ENCODE data around the gene MMP2. TPM values are rescaled to one million over a fixed set of nuclear protein-coding genes. Genes with fewer than 3 reads are reported as not detected.

MMP2 gene
- total and polyA plus RNA-seq, 2 of the 13 experiments (the other 11 are each of a cell fraction or from before 2014, with no cell fraction given): 0.31 to 1.3 TPM

DNA sequence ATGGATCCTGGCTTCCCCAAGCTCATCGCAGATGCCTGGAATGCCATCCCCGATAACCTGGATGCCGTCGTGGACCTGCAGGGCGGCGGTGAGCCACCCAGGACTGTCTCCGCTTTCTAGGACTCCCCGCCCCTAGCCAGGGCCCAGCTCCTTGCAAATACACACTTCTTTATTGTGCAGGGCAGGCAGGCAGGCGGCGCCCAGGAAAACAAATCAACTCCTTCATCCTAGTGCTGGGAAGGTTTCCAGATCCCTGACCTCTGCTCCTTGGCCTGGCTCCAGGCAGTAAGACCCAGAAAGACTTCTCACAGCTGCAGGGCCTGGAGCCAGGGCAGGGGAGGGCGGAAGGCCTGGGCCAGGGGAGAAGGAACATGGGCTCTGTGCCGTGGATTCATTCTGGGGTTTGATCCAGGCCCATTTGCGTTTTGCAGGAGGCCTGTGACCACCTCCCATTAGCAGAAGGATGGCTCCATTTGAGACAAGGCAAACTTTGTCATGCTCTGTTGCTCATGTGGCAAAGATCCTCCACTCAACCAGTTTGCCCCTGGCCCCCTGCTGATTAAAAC, 23.9 kb downstream of the MMP2 start (continued):
- peak; percentile 43; the same call in 1 of the 2 replicates for TF ChIP-seq ELF3 (CRISPR knock-in tag; IDR thresholded peaks at IDR 0.05)
- TF ChIP-seq TSC22D2 (CRISPR knock-in tag; IDR thresholded peaks at IDR 0.05; ENCODE audit: borderline replicate concordance): 0 out of 2 replicates have a peak, but pooled peaks have one; percentile 36
- no peak for TF ChIP-seq SRY (CRISPR knock-in tag; IDR thresholded peaks at IDR 0.05)
- TF ChIP-seq, protein P1, sequence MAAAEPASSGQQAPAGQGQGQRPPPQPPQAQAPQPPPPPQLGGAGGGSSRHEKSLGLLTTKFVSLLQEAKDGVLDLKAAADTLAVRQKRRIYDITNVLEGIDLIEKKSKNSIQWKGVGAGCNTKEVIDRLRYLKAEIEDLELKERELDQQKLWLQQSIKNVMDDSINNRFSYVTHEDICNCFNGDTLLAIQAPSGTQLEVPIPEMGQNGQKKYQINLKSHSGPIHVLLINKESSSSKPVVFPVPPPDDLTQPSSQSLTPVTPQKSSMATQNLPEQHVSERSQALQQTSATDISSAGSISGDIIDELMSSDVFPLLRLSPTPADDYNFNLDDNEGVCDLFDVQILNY (CRISPR knock-in tag; conservative IDR thresholded peaks at IDR 0.05): no peak
- no peak for TF ChIP-seq SPEN (CRISPR knock-in tag; IDR thresholded peaks at IDR 0.05; ENCODE audit: low read depth)
- no peak for TF ChIP-seq RFX1 (IDR thresholded peaks at IDR 0.05)
- no peak for TF ChIP-seq CERS6 (CRISPR knock-in tag; IDR thresholded peaks at IDR 0.05)
- TF ChIP-seq ZNF205 (CRISPR knock-in tag; IDR thresholded peaks at IDR 0.05): peak; percentile 46; the same call in 1 of the 2 replicates
- TF ChIP-seq ZNF746 (CRISPR knock-in tag; IDR thresholded peaks at IDR 0.05): peak; percentile 51; the same call in 1 of the 2 replicates
- TF ChIP-seq IKZF4 (CRISPR knock-in tag; IDR thresholded peaks at IDR 0.05; ENCODE audit: borderline replicate concordance, low read depth, not compliant biosample characterization): no peak
- TF ChIP-seq, protein P2, sequence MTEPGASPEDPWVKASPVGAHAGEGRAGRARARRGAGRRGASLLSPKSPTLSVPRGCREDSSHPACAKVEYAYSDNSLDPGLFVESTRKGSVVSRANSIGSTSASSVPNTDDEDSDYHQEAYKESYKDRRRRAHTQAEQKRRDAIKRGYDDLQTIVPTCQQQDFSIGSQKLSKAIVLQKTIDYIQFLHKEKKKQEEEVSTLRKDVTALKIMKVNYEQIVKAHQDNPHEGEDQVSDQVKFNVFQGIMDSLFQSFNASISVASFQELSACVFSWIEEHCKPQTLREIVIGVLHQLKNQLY (CRISPR knock-in tag; IDR thresholded peaks at IDR 0.05): no peak
- TF ChIP-seq, protein P3, sequence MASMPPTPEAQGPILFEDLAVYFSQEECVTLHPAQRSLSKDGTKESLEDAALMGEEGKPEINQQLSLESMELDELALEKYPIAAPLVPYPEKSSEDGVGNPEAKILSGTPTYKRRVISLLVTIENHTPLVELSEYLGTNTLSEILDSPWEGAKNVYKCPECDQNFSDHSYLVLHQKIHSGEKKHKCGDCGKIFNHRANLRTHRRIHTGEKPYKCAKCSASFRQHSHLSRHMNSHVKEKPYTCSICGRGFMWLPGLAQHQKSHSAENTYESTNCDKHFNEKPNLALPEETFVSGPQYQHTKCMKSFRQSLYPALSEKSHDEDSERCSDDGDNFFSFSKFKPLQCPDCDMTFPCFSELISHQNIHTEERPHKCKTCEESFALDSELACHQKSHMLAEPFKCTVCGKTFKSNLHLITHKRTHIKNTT (CRISPR knock-in tag; IDR thresholded peaks at IDR 0.05): no peak
- TF ChIP-seq SP4 (CRISPR knock-in tag; IDR thresholded peaks at IDR 0.05): no peak
- no peak for TF ChIP-seq AKNA (CRISPR knock-in tag; IDR thresholded peaks at IDR 0.05; ENCODE audit: borderline replicate concordance)
- TF ChIP-seq, protein P4, sequence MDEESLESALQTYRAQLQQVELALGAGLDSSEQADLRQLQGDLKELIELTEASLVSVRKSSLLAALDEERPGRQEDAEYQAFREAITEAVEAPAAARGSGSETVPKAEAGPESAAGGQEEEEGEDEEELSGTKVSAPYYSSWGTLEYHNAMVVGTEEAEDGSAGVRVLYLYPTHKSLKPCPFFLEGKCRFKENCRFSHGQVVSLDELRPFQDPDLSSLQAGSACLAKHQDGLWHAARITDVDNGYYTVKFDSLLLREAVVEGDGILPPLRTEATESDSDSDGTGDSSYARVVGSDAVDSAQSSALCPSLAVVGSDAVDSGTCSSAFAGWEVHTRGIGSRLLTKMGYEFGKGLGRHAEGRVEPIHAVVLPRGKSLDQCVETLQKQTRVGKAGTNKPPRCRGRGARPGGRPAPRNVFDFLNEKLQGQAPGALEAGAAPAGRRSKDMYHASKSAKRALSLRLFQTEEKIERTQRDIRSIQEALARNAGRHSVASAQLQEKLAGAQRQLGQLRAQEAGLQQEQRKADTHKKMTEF (CRISPR knock-in tag; IDR thresholded peaks at IDR 0.05): peak; percentile 44; the same call in 1 of the 2 replicates
- no peak for TF ChIP-seq RELA (CRISPR knock-in tag; IDR thresholded peaks at IDR 0.05)
- peak; percentile 37; the same call in 1 of the 2 replicates for TF ChIP-seq PHF8 (CRISPR knock-in tag; IDR thresholded peaks at IDR 0.05)
- no peak for TF ChIP-seq MIXL1 (CRISPR knock-in tag; IDR thresholded peaks at IDR 0.05)
- no peak for TF ChIP-seq FOXO1 (CRISPR knock-in tag; IDR thresholded peaks at IDR 0.05)
- TF ChIP-seq POLR2AphosphoS5 (IDR thresholded peaks at IDR 0.05; ENCODE audit: low read depth, low read length): no peak
- peak; percentile 58; the same call in 1 of the 2 replicates for TF ChIP-seq ERF (CRISPR knock-in tag; IDR thresholded peaks at IDR 0.05)
- no peak for TF ChIP-seq ZNF124 (CRISPR knock-in tag; IDR thresholded peaks at IDR 0.05)

Measured in HepG2 (cell line).